Measurements from ENCODE around the gene RTTN. TPM values are rescaled to one million over a fixed set of nuclear protein-coding genes. Genes with fewer than 3 reads are reported as not detected.
"Not testable (repeated sequence)": the region's sequence is repeated elsewhere in the genome, so short reads cannot be mapped to it uniquely, and the experiment has no call there.

The RTTN gene
- total RNA-seq, 1 donor from 2014 or later: 21.0 TPM

DNA sequence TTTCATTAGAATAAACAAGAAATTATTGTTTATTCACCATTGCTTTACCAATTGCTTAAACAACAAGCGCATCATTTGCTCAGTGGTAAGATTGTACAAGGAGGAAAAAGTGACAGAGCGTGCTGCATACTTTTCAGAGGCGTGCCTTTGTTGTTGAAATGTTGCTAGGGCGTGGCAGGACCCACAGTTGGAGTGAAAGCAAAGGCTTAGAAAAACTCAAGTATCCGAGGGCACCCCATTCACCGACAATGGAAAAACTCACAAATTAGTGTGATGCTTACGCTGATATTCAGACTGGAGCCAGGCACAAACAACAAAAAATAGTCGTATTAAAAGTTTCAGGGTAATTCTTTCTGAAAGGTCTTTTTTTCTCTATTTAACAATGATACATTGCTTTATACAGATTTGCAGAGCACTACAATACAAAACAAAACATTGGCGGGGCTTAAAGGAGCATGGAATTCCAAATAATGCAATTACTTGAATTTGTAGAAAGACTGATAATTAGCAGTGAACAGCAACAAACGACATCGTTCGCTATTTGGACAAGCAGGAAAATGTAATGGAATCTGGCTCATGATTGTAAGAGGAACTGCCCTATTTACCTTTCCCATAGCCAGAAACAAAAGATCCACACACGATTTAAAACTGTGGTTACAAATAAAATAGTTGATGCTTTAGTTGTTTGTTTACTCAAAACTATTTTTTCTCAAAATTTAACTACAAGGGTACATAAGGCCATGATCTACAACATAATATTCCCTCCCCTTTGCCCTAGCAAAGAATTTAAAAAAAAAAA, 37.8 kb upstream of the RTTN start:
- Mint-ChIP-seq H3K27ac (ENCODE audit: unreplicated experiment) (no peak overlapping the region), H3K9me3 (ENCODE audit: unreplicated experiment) (peaks cover 1% of the 10 kb centered on the region), H3K27me3 (ENCODE audit: unreplicated experiment) (no peaks in the 10 kb centered on the region), H3K4me3 (ENCODE audit: unreplicated experiment) (no peak overlapping the region), H3K36me3 (ENCODE audit: unreplicated experiment) (no peaks in the 10 kb centered on the region), H3K4me1 (ENCODE audit: low read depth, unreplicated experiment) (peaks cover 7% of the 10 kb centered on the region)
- TF ChIP-seq, protein P1, sequence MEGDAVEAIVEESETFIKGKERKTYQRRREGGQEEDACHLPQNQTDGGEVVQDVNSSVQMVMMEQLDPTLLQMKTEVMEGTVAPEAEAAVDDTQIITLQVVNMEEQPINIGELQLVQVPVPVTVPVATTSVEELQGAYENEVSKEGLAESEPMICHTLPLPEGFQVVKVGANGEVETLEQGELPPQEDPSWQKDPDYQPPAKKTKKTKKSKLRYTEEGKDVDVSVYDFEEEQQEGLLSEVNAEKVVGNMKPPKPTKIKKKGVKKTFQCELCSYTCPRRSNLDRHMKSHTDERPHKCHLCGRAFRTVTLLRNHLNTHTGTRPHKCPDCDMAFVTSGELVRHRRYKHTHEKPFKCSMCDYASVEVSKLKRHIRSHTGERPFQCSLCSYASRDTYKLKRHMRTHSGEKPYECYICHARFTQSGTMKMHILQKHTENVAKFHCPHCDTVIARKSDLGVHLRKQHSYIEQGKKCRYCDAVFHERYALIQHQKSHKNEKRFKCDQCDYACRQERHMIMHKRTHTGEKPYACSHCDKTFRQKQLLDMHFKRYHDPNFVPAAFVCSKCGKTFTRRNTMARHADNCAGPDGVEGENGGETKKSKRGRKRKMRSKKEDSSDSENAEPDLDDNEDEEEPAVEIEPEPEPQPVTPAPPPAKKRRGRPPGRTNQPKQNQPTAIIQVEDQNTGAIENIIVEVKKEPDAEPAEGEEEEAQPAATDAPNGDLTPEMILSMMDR (IDR thresholded peaks at IDR 0.05; ENCODE audit: partially characterized antibody, unreplicated experiment): no peak
- no peak for DNase-seq

DNA sequence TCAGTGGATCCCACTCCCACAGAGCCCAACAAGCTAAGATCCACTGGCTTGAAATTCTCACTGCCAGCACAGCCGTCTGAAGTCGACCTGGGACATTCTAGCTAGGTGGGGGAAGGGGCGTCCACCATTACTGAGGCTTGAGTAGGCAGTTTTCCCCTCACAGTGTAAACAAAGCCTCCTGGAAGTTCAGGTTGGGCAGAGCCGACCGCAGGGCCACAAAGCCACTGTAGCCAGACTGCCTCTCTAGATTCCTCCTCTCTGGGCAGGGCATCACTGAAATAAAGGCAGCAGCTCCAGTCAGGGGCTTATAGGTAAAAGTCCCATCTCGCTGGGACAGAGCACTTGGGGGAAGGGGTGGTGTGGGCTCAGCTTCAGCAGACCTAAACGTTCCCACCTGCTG, 31.4 kb upstream of the RTTN start:
- not testable (repeated sequence) for H3K4me1 Mint-ChIP-seq (ENCODE audit: low read depth, unreplicated experiment); H3K36me3 Mint-ChIP-seq (ENCODE audit: unreplicated experiment); H3K4me3 Mint-ChIP-seq (ENCODE audit: unreplicated experiment); H3K27ac Mint-ChIP-seq (ENCODE audit: unreplicated experiment); H3K9me3 Mint-ChIP-seq (ENCODE audit: unreplicated experiment); DNase-seq; H3K27me3 Mint-ChIP-seq (ENCODE audit: unreplicated experiment)

DNA sequence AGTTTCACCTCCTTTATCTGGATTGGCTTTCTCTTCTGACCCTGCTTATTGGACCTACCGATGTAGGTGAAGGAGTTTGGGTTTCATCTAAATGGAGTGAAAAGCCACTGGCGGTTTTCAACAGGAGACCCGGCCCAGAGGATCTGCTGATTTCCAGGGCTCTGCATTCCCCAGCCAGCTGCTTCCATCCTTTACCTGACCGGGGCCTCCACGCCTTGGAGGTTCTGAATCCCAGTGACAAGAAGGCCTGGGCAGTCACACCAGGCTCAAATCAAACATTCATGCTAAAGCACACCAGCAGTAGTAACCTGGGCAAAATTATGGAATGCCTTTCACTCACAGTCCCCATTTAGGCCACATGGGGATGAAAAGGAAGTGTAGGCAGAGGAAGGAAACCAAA, 30.0 kb upstream of the RTTN start:
- no peak overlapping the region for H3K4me3 Mint-ChIP-seq (ENCODE audit: unreplicated experiment)
- H3K27me3 Mint-ChIP-seq (ENCODE audit: unreplicated experiment): no peaks in the 10 kb centered on the region
- H3K36me3 Mint-ChIP-seq (ENCODE audit: unreplicated experiment): no peaks in the 10 kb centered on the region
- DNase-seq: no peak
- no peak overlapping the region for H3K27ac Mint-ChIP-seq (ENCODE audit: unreplicated experiment)
- H3K9me3 Mint-ChIP-seq (ENCODE audit: unreplicated experiment): peaks cover 2% of the 10 kb centered on the region
- H3K4me1 Mint-ChIP-seq (ENCODE audit: low read depth, unreplicated experiment): no peaks in the 10 kb centered on the region
- TF ChIP-seq, protein P1 (IDR thresholded peaks at IDR 0.05; ENCODE audit: partially characterized antibody, unreplicated experiment): no peak

DNA sequence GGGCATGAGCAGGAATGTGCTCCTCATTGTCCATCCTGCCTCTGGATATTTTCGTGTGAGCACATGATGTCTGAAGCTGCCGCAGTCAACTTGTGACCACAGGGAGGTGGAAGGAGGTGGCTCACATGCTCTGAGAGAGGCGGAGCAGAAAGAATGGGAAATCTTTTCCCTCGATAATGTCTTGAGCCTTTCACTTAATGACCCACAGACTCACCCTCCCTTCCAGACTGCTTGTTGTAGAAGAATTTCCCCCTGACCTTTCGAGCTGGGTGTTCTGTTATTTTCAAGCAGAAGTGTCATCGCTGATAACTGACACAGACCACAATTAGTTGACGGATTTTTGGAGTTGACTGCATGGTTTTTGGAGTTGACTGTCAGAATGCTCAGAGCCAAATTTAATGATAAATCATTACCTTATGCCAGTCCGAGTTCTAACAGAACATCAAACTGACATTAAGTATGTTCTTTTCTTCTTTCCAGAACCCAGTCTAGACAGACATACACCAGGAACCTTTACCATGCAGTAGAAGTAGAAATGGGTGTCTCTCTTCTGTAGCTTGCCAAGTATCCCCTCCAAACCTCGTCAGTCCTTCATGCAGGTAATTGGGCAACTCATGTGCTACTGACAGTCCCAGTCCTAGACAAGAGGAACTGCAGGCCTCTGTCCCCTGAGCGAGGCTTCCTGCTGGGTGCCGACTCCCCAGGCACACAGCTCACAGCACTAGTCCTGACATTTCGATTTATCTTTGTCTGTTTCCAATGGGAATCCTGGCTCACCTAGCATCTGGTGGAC, 29.4 kb upstream of the RTTN start:
- DNase-seq: no peak
- Mint-ChIP-seq H3K4me1 (ENCODE audit: low read depth, unreplicated experiment) (no peaks in the 10 kb centered on the region), H3K27ac (ENCODE audit: unreplicated experiment) (no peak overlapping the region)

DNA sequence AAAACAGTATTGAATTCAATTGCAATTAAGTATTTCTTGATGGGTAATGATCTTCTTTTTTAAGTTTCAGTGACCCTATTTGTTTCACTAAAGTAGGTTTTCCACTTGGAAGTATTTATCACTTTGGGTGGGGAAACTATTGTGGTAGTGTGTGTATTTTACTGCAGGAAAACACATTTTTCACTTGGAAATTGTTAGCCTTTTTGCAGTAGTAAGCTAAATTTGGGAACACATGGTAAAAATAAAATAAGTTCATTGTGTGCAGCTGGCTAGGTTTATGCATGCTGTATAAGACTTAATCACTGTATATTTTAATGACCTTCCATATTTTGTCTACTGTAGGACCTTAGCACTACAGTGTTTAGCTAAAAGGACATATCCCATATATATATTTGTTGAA, 28.5 kb upstream of the RTTN start:
- Mint-ChIP-seq H3K4me3 (ENCODE audit: unreplicated experiment) (no peak overlapping the region), H3K4me1 (ENCODE audit: low read depth, unreplicated experiment) (no peaks in the 10 kb centered on the region), H3K36me3 (ENCODE audit: unreplicated experiment) (no peaks in the 10 kb centered on the region), H3K9me3 (ENCODE audit: unreplicated experiment) (peaks cover 2% of the 10 kb centered on the region), H3K27me3 (ENCODE audit: unreplicated experiment) (no peaks in the 10 kb centered on the region), H3K27ac (ENCODE audit: unreplicated experiment) (no peak overlapping the region)
- TF ChIP-seq, protein P1 (IDR thresholded peaks at IDR 0.05; ENCODE audit: partially characterized antibody, unreplicated experiment): no peak
- DNase-seq: no peak

More for the DNA sequence above, 29.4 kb upstream of the RTTN start:
- Mint-ChIP-seq H3K4me3 (ENCODE audit: unreplicated experiment) (no peak overlapping the region), H3K27me3 (ENCODE audit: unreplicated experiment) (no peaks in the 10 kb centered on the region), H3K9me3 (ENCODE audit: unreplicated experiment) (peaks cover 2% of the 10 kb centered on the region), H3K36me3 (ENCODE audit: unreplicated experiment) (no peaks in the 10 kb centered on the region)
- TF ChIP-seq, protein P1 (IDR thresholded peaks at IDR 0.05; ENCODE audit: partially characterized antibody, unreplicated experiment): no peak

All from glutamatergic neuron (in vitro differentiated cells).